Measurements from ENCODE around the gene STPG4.
"Not testable (repeated sequence)": the region's sequence is repeated elsewhere in the genome, so short reads cannot be mapped to it uniquely, and the experiment has no call there.

STPG4 gene

DNA sequence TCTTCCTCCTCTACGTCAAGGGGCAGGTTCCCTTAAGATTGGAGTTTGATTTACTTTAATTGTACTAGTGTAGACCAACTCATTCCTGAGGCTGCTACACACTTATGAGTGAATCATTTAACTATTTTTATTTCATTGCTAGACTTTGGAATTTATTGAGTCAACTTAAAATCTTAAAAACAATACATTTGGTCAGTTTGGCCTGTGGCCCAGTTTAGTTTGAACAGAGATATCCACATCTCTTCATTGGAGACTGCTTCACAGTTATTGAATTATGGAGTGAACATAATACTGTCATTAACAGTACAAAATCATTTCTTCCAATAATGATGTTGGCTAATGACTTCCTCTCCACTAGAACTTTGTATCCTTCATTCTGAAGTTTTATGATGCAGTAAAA, 34.5 kb upstream of the STPG4 start:
- DNase-seq (ENCODE audit: low read depth) = peak; percentile 80
- no peak overlapping the region for H3K9ac ChIP-seq (ENCODE audit: low read length)
- peaks cover 54% of the 10 kb centered on the region for H3K4me1 ChIP-seq (ENCODE audit: control insufficient read depth, insufficient read depth, low read length)
- H3K4me3 ChIP-seq (ENCODE audit: low read length) = peak overlapping the region; percentile 8
- no peaks in the 10 kb centered on the region for H3K36me3 ChIP-seq (ENCODE audit: control insufficient read depth, insufficient read depth, low read length, severe bottlenecking)
- no peaks in the 10 kb centered on the region for H3K9me3 ChIP-seq (ENCODE audit: control insufficient read depth, low read length)
- no peaks in the 10 kb centered on the region for H3K27me3 ChIP-seq (replicated peaks; ENCODE audit: control insufficient read depth, insufficient read depth, low read length)

DNA sequence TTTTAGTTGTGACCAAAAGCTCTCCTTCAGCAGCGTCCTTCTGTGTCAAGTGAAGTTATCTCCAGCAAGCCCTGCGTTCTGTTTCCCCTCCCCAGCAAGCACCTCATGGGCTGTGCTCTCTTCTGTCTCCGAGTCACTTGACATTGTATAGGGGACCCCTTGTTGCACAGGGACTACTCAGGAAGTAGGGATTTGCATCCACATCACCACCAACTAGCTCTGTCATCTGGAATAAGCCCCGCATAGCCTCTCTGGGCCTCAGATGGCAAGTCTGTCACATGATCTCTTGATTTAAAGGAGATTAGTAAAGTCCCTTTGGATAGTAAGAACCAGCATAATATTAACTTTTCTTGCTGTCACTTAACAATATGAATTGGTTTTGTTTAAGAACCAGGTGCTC, 32.0 kb upstream of the STPG4 start:
- H3K9ac ChIP-seq (ENCODE audit: low read length) = no peak overlapping the region
- no peaks in the 10 kb centered on the region for H3K9me3 ChIP-seq (ENCODE audit: control insufficient read depth, low read length)
- DNase-seq (ENCODE audit: low read depth) = no peak
- peaks cover 29% of the 10 kb centered on the region for H3K4me1 ChIP-seq (ENCODE audit: control insufficient read depth, insufficient read depth, low read length)
- no peaks in the 10 kb centered on the region for H3K36me3 ChIP-seq (ENCODE audit: control insufficient read depth, insufficient read depth, low read length, severe bottlenecking)
- H3K27me3 ChIP-seq (replicated peaks; ENCODE audit: control insufficient read depth, insufficient read depth, low read length) = no peaks in the 10 kb centered on the region
- H3K4me3 ChIP-seq (ENCODE audit: low read length) = no peak overlapping the region

DNA sequence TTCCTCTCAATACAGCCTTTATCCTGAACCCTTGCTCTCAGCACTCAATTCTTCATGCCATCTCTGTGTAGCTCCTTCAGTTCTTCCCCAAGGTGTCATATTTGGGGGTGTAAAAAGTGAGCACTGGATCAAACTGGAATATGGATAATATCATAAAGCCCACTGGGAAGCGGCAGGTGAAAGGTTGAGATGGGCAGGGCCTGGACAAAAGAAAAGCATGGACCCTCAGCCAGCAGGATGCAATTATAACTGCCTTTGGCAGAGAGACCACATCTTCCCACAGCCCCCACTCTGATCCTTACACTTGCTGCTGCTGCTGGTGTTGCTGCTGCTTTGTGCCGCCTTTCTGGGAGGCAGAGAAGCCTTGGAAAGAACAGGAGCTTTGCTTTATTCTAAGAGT, 31.2 kb upstream of the STPG4 start:
- Histone ChIP-seq H3K36me3 (ENCODE audit: control insufficient read depth, insufficient read depth, low read length, severe bottlenecking) (no peaks in the 10 kb centered on the region), H3K9me3 (ENCODE audit: control insufficient read depth, low read length) (no peaks in the 10 kb centered on the region), H3K27me3 (replicated peaks; ENCODE audit: control insufficient read depth, insufficient read depth, low read length) (no peaks in the 10 kb centered on the region), H3K4me3 (ENCODE audit: low read length) (no peak overlapping the region), H3K9ac (ENCODE audit: low read length) (no peak overlapping the region), H3K4me1 (ENCODE audit: control insufficient read depth, insufficient read depth, low read length) (peaks cover 23% of the 10 kb centered on the region)
- no peak for DNase-seq (ENCODE audit: low read depth)

DNA sequence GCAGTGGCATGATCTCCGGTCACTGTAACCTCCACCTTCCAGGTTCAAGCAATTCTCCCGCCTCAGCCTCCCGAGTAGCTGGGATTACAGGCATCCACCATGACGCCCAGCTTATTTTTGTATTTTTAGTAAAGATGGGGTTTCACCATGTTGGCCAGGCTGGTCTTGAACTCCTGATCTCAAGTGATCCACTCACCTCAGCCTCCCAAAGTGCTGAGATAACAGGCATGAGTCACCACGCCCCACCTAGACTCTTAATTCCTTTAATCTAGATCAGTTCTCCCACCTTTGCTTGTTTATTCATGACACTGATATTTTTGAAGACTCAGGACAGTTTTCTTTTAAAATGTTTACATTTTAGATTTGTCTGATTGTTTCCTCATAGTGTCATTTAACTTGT, 30.0 kb upstream of the STPG4 start:
- not testable (repeated sequence) for H3K9me3 ChIP-seq (ENCODE audit: control insufficient read depth, low read length); DNase-seq (ENCODE audit: low read depth); H3K9ac ChIP-seq (ENCODE audit: low read length); H3K4me3 ChIP-seq (ENCODE audit: low read length); H3K27me3 ChIP-seq (replicated peaks; ENCODE audit: control insufficient read depth, insufficient read depth, low read length); H3K36me3 ChIP-seq (ENCODE audit: control insufficient read depth, insufficient read depth, low read length, severe bottlenecking)
- H3K4me1 ChIP-seq (ENCODE audit: control insufficient read depth, insufficient read depth, low read length) = peaks cover 11% of the 10 kb centered on the region

DNA sequence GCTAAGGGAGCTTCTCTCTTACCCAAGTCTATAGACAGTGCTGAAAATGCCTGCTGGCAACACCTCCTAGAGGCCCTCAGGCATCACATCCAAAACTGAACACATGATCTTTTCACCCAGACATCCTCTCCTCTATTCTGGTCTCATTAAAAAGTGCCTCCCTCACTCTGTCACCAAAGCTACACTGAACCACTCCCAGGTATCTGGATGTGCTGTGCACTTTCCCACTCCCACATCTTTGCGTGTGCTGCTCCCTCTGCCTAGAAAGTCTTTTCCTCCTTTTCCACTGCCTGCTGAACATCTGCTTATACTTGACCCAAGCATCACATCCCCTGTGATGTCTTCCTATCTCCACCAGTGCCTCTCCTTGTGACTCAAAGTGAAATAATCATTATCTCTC, 26.1 kb upstream of the STPG4 start:
- Histone ChIP-seq H3K9ac (ENCODE audit: low read length) (no peak overlapping the region), H3K4me1 (ENCODE audit: control insufficient read depth, insufficient read depth, low read length) (no peaks in the 10 kb centered on the region), H3K27me3 (replicated peaks; ENCODE audit: control insufficient read depth, insufficient read depth, low read length) (no peaks in the 10 kb centered on the region), H3K4me3 (ENCODE audit: low read length) (no peak overlapping the region), H3K36me3 (ENCODE audit: control insufficient read depth, insufficient read depth, low read length, severe bottlenecking) (no peaks in the 10 kb centered on the region), H3K9me3 (ENCODE audit: control insufficient read depth, low read length) (no peaks in the 10 kb centered on the region)
- no peak for DNase-seq (ENCODE audit: low read depth)

DNA sequence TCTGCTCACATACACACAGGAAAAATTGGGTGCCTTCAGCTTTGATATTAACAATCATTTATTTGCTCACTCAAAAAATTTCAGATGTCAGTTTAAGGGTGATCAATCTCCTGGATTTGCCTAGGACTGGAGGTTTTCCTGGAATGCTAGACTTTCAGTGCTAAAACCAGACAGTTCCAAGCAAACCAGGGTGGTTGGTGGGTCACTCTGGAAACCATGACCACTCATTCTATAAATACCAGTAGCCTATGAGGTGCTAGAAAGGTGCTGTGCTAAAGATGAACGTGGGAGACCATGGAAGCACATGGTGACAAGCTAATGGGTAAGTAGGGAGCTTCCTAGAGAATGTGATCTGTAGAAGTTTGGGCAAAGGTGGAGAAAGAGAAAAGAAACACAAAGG, 25.4 kb upstream of the STPG4 start:
- no peak for DNase-seq (ENCODE audit: low read depth)
- no peaks in the 10 kb centered on the region for H3K36me3 ChIP-seq (ENCODE audit: control insufficient read depth, insufficient read depth, low read length, severe bottlenecking)
- no peaks in the 10 kb centered on the region for H3K9me3 ChIP-seq (ENCODE audit: control insufficient read depth, low read length)
- no peaks in the 10 kb centered on the region for H3K27me3 ChIP-seq (replicated peaks; ENCODE audit: control insufficient read depth, insufficient read depth, low read length)
- H3K4me1 ChIP-seq (ENCODE audit: control insufficient read depth, insufficient read depth, low read length) = no peaks in the 10 kb centered on the region
- H3K4me3 ChIP-seq (ENCODE audit: low read length) = no peak overlapping the region
- H3K9ac ChIP-seq (ENCODE audit: low read length) = no peak overlapping the region

DNA sequence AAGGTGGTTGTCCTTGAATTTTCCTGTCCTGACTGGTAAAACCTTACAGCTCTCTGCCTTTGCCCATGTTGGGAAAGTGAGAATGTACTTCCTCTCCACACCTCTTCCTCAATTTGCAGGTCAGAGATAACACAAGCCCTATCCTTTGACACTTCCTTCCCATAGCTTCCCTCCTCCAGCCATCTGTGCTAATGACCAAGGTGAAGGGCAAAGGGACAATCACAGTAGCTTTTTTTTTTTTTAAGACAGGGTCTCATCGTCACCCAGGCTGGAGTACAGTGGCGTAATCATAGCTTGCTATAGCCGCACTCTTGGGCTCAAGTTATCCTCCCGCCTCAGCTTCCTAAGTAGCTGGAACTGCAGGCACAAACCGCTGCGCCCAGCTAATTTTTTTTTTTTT, 24.3 kb upstream of the STPG4 start:
- H3K9me3 ChIP-seq (ENCODE audit: control insufficient read depth, low read length) = no peaks in the 10 kb centered on the region
- no peaks in the 10 kb centered on the region for H3K27me3 ChIP-seq (replicated peaks; ENCODE audit: control insufficient read depth, insufficient read depth, low read length)
- H3K4me3 ChIP-seq (ENCODE audit: low read length) = no peak overlapping the region
- H3K36me3 ChIP-seq (ENCODE audit: control insufficient read depth, insufficient read depth, low read length, severe bottlenecking) = no peaks in the 10 kb centered on the region
- no peak for DNase-seq (ENCODE audit: low read depth)
- no peaks in the 10 kb centered on the region for H3K4me1 ChIP-seq (ENCODE audit: control insufficient read depth, insufficient read depth, low read length)
- no peak overlapping the region for H3K9ac ChIP-seq (ENCODE audit: low read length)

DNA sequence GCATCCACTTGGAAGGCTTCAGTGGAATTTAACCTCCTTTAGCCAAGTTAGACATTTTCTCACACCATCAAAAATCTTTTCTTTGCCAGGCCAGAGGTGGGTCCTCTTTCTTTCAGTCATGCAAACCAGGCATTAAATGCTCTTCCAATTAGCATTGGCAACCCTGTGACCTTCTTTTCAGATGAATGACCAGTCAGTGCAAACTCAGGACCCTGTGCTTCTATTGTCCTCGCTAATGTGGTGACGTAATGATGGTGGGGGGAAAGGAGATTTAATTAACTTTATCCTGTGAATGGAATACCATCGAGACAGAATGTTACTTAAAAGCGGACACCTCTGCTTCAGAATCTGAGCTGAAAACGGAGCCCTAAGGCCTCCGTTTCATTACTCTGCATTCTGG, 23.2 kb upstream of the STPG4 start:
- Histone ChIP-seq H3K27me3 (replicated peaks; ENCODE audit: control insufficient read depth, insufficient read depth, low read length) (no peaks in the 10 kb centered on the region), H3K9me3 (ENCODE audit: control insufficient read depth, low read length) (no peaks in the 10 kb centered on the region), H3K4me3 (ENCODE audit: low read length) (no peak overlapping the region), H3K4me1 (ENCODE audit: control insufficient read depth, insufficient read depth, low read length) (peaks cover 9% of the 10 kb centered on the region), H3K9ac (ENCODE audit: low read length) (no peak overlapping the region), H3K36me3 (ENCODE audit: control insufficient read depth, insufficient read depth, low read length, severe bottlenecking) (no peaks in the 10 kb centered on the region)
- DNase-seq (ENCODE audit: low read depth) = no peak

DNA sequence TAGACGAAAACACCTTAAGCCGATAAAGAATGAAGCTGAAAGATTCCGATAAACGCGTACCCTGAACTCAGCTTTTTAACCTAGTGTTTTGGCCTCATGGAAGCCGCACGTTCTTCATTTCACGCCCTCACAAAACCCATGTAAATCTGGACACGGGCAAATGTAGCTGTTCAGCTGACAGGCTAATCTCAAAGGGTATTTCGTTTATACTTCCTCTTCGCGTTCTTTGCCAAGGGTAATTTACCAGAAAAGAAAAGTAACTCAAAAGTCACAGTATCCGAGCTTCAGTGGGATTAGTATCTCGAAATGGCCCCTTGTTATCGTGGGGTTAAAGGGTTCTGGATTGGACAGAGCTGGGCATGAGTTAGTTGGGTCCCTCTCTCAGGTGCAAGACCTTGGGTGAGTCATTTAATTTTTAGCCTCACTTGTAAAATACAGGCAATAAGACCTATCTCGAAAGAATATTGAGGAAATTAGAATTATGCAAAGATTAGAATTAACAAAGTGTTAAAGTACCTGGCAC, 22.0 kb upstream of the STPG4 start:
- Histone ChIP-seq H3K27me3 (replicated peaks; ENCODE audit: control insufficient read depth, insufficient read depth, low read length) (no peaks in the 10 kb centered on the region), H3K4me3 (ENCODE audit: low read length) (peak overlapping the region; percentile 88), H3K9me3 (ENCODE audit: control insufficient read depth, low read length) (no peaks in the 10 kb centered on the region), H3K9ac (ENCODE audit: low read length) (peak overlapping the region; percentile 98), H3K36me3 (ENCODE audit: control insufficient read depth, insufficient read depth, low read length, severe bottlenecking) (no peaks in the 10 kb centered on the region), H3K4me1 (ENCODE audit: control insufficient read depth, insufficient read depth, low read length) (peaks cover 18% of the 10 kb centered on the region)
- DNase-seq (ENCODE audit: low read depth) = no peak

DNA sequence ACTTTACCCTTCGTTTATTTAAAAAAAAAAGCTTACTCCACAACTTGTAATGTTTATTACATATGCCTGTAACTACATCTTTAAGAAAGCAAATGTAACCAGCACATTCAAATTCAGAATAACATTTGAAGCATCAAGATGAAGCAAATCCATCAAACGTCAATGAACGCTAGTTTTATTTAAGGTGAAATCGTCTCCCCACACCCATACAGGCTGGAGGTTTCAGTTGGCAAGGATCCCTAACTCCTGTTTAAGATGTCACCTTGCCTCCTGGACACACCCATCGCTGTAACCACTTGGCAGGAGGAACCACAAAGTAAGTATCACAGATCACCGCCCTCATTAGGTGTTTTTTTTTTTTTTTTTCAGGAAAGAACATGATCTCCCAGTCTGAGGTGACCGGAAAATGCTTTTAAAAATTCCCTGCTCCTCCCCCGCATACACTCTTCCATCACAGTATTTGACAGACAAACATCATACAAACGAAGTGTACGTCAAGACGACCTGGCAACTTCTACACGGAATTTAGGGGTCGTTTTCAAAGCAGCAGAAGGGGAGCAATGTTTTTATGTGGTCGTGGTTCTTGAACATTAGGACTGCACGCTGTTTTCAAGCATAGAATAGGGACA, 19.7 kb upstream of the STPG4 start:
- H3K4me1 ChIP-seq (ENCODE audit: control insufficient read depth, insufficient read depth, low read length) = peaks cover 40% of the 10 kb centered on the region
- peak; percentile 67 for DNase-seq (ENCODE audit: low read depth)
- H3K27me3 ChIP-seq (replicated peaks; ENCODE audit: control insufficient read depth, insufficient read depth, low read length) = no peaks in the 10 kb centered on the region
- no peaks in the 10 kb centered on the region for H3K9me3 ChIP-seq (ENCODE audit: control insufficient read depth, low read length)
- peaks cover 7% of the 10 kb centered on the region for H3K36me3 ChIP-seq (ENCODE audit: control insufficient read depth, insufficient read depth, low read length, severe bottlenecking)
- H3K9ac ChIP-seq (ENCODE audit: low read length) = peak overlapping the region; percentile 98
- peak overlapping the region; percentile 88 for H3K4me3 ChIP-seq (ENCODE audit: low read length)

DNA sequence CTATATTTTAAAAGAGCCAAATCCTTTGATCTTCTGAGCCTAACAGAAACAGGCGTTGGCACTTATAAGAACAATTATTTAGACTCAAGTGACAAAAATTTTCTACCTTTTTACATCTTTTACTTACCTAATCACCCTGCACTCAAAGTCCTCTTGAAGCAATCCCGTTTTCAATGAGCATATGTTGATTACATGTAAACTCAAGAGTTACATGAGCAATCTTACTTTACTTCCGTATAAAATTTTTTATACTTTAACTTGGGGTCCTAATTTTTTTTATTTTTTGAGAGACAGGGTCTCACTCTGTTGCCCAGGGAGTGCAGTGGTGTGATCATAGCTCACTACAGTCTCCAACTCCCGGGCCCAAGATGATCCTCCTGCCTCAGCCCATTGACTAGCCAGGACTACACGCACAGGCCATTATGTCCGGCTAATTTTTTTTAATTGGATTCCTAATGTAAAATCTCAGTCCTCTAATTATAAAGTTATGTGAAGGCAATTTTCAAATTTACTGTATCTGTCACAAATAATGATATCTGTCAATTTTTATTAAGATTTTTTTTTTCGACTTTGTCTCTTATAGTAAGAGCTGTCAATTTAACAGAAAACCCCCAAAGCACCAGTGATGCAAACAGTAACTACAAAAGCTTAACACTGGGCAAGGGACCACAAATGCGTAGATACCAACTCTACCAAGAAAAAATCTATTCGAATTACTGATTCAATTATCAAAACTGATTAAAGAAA, 19.1 kb upstream of the STPG4 start:
- no peaks in the 10 kb centered on the region for H3K9me3 ChIP-seq (ENCODE audit: control insufficient read depth, low read length)
- H3K36me3 ChIP-seq (ENCODE audit: control insufficient read depth, insufficient read depth, low read length, severe bottlenecking) = peaks cover 14% of the 10 kb centered on the region
- H3K27me3 ChIP-seq (replicated peaks; ENCODE audit: control insufficient read depth, insufficient read depth, low read length) = no peaks in the 10 kb centered on the region
- peak overlapping the region; percentile 88 for H3K4me3 ChIP-seq (ENCODE audit: low read length)
- peaks cover 47% of the 10 kb centered on the region for H3K4me1 ChIP-seq (ENCODE audit: control insufficient read depth, insufficient read depth, low read length)
- peak overlapping the region; percentile 98 for H3K9ac ChIP-seq (ENCODE audit: low read length)
- DNase-seq (ENCODE audit: low read depth) = peak; percentile 26
